Peyer's patch (tissue), 4 donors: ENCODE measurements around the gene CDNF. TPM values are rescaled to one million over a fixed set of nuclear protein-coding genes. Genes with fewer than 3 reads are reported as not detected.
"Not testable (repeated sequence)": the region's sequence is repeated elsewhere in the genome, so short reads cannot be mapped to it uniquely, and the experiment has no call there.

Source experiments
- DNase-seq, 3 donors: peaks; one replicate each; pipeline ENCODE4 v3.0.0-alpha.2; 2017 to 2019
- H3K27ac ChIP-seq, 4 donors: fragments of 200-600 bp; sonication (generic); one replicate each; pipeline ENCODE4 v1.5.1; 2016 to 2019
- H3K27me3 ChIP-seq, 2 donors: fragments of 200-600 bp; sonication (generic); one replicate each; pipeline ENCODE4 v1.5.1; 2019
- H3K36me3 ChIP-seq, 3 donors: fragments of 200-600 bp; sonication (generic); one replicate each; pipeline ENCODE4 v1.5.1; 2016 to 2019
- H3K4me1 ChIP-seq, 4 donors: fragments of 200-600 bp; sonication (generic); one replicate each; pipeline ENCODE4 v1.5.1; 2016 to 2019
- H3K4me3 ChIP-seq, 4 donors: fragments of 200-600 bp; sonication (generic); 1 replicate in 3 of 4; 2 replicates in 1 of 4; pipeline ENCODE4 v1.5.1; 2016 to 2019; ENCODE audit warnings: mild to moderate bottlenecking in 1 of 4
- H3K9me3 ChIP-seq, 4 donors: fragments of 200-600 bp; sonication (generic); one replicate each; pipeline ENCODE4 v1.5.1; 2016 to 2019; ENCODE audit warnings: mild to moderate bottlenecking in 1 of 4
- CTCF ChIP-seq, 6 experiments: fragments of 450-650 bp in 4 of 6; fragments of 200-600 bp in 2 of 6; sonication (generic) in 1 of 6; IDR thresholded peaks; one replicate each; pipeline ENCODE4 v1.5.1; 2017 to 2019; ENCODE audit warnings: antibody characterized with exemption in 6 of 6, mild to moderate bottlenecking in 3 of 6, moderate library complexity in 1 of 6
- POLR2A ChIP-seq, 2 donors: fragments of 450-650 bp; IDR thresholded peaks; one replicate each; pipeline ENCODE4 v1.5.1; 2017; ENCODE audit warnings: antibody characterized with exemption in 2 of 2, mild to moderate bottlenecking in 2 of 2, moderate library complexity in 2 of 2
- total RNA-seq, 4 donors: library from RNA; depleted of rRNA; stranded (reverse); fragments of >200 nt; gene quantifications; one replicate each; pipeline ENCODE4 v1.1.0, GENCODE V29; 2016

Gene CDNF
- total RNA-seq, 4 donors from 2014 or later = 3.1 to 6.7 (median 4.0) TPM; not detected in 1

- H3K9me3 ChIP-seq = no peaks in the 10 kb centered on the region
- no peaks in the 10 kb centered on the region for H3K27me3 ChIP-seq
- TF ChIP-seq POLR2A (IDR thresholded peaks at IDR 0.05) = no peak
- peak; percentile 25 to 69 (median 62) for TF ChIP-seq CTCF (IDR thresholded peaks at IDR 0.05)
- no peak overlapping the region for H3K27ac ChIP-seq
- peak in 2 of 3 donors; percentile 39 to 73 for DNase-seq
- H3K4me1 ChIP-seq = peaks cover 0 to 6% (median 0%) of the 10 kb centered on the region in 4 donors
- no peaks in the 10 kb centered on the region for H3K36me3 ChIP-seq
- no peak overlapping the region for H3K4me3 ChIP-seq
Measured at GRCh38 chr10:14822879-14823755, 14.7 kb downstream of the CDNF start.

DNA sequence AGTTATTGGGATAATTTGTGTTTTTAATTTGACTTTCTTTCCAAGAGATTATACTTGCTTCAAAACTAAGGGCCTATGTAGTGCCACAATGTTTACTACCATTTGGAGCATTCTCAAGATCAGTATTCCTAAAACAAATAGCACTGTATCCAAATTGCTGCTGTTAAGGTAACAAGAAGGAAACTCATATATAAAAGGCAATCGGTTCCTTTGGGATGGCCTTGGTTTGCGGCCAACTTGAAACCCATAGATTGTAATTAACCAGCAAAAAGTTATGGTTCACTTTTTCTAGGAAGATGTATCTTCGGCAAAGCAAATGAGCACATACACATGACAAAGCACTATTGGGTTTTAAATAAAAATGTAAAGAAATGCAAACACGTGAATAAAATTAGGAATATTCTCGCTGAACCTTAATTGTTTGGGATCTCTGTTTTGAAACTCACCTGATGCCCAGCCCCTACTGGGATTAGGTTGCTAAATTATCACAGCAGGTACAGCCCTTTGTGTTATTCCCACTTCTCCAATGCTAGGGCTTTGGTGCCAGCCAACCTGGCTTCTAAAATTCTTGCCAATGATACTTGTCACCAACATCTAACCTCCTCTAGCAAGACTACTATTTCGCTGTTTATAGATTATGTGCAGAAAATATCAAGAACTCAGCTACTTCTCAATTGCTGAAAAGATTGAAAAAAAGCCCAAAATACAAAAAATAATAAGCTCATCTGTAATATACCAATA lies 16.0 kb downstream of the CDNF start:
- no peak for DNase-seq
- H3K36me3 ChIP-seq = no peaks in the 10 kb centered on the region
- no peak for TF ChIP-seq POLR2A (IDR thresholded peaks at IDR 0.05)
- TF ChIP-seq CTCF (IDR thresholded peaks at IDR 0.05) = no peak

DNA sequence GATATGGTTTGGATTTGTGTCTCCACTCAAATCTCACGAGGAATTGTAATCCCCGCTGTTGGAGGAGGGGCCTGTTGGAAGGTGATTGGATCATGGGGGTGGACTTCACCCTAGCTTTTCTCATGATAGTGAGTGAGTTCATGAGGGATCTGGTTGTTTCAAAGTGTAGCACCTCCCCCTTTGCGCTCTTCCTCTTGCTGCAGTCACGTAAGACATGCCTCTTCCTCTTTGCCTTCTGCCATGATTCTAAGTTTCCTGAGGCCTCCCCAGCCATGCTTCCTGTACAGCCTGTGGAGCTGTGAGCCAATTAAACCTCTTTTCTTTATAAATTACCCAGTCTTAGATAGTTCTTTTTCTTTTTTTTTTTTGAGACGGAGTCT lies 17.1 kb downstream of the CDNF start:
- Histone ChIP-seq H3K4me3 (no peak overlapping the region), H3K36me3 (no peaks in the 10 kb centered on the region), H3K9me3 (no peaks in the 10 kb centered on the region), H3K27ac (no peak overlapping the region), H3K27me3 (no peaks in the 10 kb centered on the region), H3K4me1 (peaks cover 0 to 6% (median 0%) of the 10 kb centered on the region in 4 donors)
- no peak for DNase-seq
- no peak for TF ChIP-seq CTCF (IDR thresholded peaks at IDR 0.05)

More for the DNA sequence above, 16.0 kb downstream of the CDNF start:
- no peaks in the 10 kb centered on the region for H3K9me3 ChIP-seq
- no peaks in the 10 kb centered on the region for H3K27me3 ChIP-seq
- no peak overlapping the region for H3K27ac ChIP-seq
- no peak overlapping the region for H3K4me3 ChIP-seq
- H3K4me1 ChIP-seq = peaks cover 0 to 6% (median 0%) of the 10 kb centered on the region in 4 donors

- no peaks in the 10 kb centered on the region for H3K36me3 ChIP-seq
- H3K4me3 ChIP-seq = no peak overlapping the region
- TF ChIP-seq CTCF (IDR thresholded peaks at IDR 0.05) = no peak
- TF ChIP-seq POLR2A (IDR thresholded peaks at IDR 0.05) = no peak
- no peak for DNase-seq
- no peaks in the 10 kb centered on the region for H3K27me3 ChIP-seq
- H3K27ac ChIP-seq = no peak overlapping the region
- H3K9me3 ChIP-seq = no peaks in the 10 kb centered on the region
- peaks cover 0 to 6% (median 0%) of the 10 kb centered on the region in 4 donors for H3K4me1 ChIP-seq
Measured at GRCh38 chr10:14820010-14820774, 17.6 kb downstream of the CDNF start.

DNA sequence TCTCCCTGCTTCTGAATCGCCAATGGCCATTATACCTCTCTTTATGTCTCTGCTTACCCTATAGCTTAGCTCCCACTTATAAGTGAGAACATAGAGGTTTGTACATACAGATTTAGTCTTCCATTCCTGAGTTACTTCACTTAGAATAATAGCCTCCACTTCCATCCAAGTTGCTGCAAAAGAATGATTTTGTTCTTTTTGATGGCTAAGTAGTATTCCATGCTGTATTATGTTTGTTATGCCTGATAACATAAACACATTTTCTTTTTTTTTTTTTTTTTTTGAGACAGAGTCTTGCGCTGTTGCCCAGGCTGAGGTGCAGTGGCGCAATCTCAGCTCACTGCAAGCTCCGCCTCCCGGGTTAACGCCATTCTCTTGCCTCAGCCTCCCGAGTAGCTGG lies 21.1 kb downstream of the CDNF start:
- not testable (repeated sequence) for H3K27ac ChIP-seq, H3K36me3 ChIP-seq, H3K4me1 ChIP-seq, H3K9me3 ChIP-seq, H3K4me3 ChIP-seq, H3K27me3 ChIP-seq, DNase-seq
